HUES6 (cell line): ENCODE measurements around the gene PFKP.

Source experiments
- H3K27ac ChIP-seq: 2 replicates; pipeline ENCODE4 v1.7.0; 2013; ENCODE audit warnings: low read depth, mild to moderate bottlenecking, low read length, inconsistent platforms
- H3K27me3 ChIP-seq: 2 replicates; pipeline ENCODE4 v1.6.1; 2013; ENCODE audit warnings: low read length; ENCODE audit not compliant: control insufficient read depth, insufficient read depth
- H3K36me3 ChIP-seq: 2 replicates; pipeline ENCODE4 v1.6.1; 2013; ENCODE audit warnings: low read length; ENCODE audit not compliant: control insufficient read depth, insufficient read depth
- H3K4me1 ChIP-seq: 2 replicates; pipeline ENCODE4 v1.6.1; 2013; ENCODE audit warnings: low read length; ENCODE audit not compliant: control insufficient read depth, insufficient read depth
- H3K4me3 ChIP-seq: 2 replicates; pipeline ENCODE4 v1.5.1; 2013; ENCODE audit warnings: low read depth, low read length
- H3K9ac ChIP-seq: one replicate; pipeline ENCODE4 v1.6.1; 2013; ENCODE audit warnings: mild to moderate bottlenecking, low read length
- H3K9me3 ChIP-seq: 2 replicates; pipeline ENCODE4 v1.6.1; 2013; ENCODE audit warnings: low read depth, low read length; ENCODE audit not compliant: control insufficient read depth, insufficient read depth

PFKP gene

DNA sequence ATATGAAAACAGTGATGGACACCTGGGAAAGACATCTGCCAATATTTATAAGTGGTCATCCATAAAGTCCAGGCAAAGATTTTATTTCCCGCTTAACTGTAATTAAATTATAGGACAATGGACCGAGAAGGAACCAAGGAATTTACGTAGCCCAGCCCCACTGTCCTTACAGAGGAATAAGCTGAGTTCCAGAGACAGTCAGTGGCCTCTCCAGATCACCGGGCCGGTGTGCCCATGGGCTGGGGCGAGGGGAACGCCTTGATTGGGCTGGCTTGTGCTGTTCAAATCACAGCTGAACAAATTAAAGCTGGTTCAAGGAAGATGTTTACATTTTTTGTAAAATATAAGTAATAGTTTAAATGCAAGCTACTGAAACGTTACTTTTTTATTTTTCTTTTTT is 40.7 kb downstream of the PFKP start:
- peaks cover 5% of the 10 kb centered on the region for H3K4me1 ChIP-seq
- H3K4me3 ChIP-seq: no peak overlapping the region
- H3K9ac ChIP-seq: no peak overlapping the region
- H3K27ac ChIP-seq: no peak overlapping the region
- H3K27me3 ChIP-seq: no peaks in the 10 kb centered on the region
- H3K9me3 ChIP-seq: no peaks in the 10 kb centered on the region
- peaks cover 90% of the 10 kb centered on the region for H3K36me3 ChIP-seq

DNA sequence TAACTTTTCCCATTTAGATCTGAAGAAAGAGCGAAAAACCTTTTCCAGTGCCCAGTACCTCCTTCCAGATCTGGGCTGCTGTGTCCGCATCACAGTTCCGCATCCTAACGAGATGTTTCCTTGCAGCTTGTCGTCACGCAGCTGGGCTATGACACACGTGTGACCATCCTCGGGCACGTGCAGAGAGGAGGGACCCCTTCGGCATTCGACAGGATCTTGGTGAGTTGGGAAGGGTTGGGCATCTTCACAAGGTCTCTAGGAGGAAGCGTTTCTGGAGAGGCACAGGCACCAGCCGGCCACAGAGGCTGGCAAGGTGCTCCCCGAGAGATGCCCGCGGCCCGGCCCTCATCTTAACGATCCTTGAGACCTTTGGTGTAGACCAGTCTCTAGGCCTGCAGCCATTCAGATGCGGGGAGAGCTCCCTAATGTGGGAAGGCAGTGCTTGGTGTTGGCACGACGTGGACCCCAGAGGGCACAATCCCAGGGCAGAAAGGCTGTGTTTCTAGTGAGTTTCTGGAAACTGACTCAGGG is 41.3 kb downstream of the PFKP start:
- no peak overlapping the region for H3K9ac ChIP-seq

DNA sequence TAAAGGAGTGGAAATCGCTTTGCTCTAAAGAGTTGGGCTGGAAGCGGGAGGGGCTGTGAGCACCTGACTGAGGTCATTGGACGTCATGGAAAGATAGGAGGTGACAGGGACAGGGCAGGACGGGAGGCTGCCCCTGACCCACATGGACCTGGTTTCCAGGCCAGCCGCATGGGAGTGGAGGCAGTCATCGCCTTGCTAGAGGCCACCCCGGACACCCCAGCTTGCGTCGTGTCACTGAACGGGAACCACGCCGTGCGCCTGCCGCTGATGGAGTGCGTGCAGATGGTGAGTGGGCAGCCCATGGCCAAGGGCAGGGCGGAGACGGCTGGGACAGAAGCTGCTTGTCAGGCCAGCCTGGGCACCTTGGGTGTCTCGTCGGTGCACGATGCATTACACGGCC is 41.8 kb downstream of the PFKP start:
- Histone ChIP-seq H3K4me3 (no peak overlapping the region), H3K36me3 (peaks cover 88% of the 10 kb centered on the region), H3K4me1 (no peaks in the 10 kb centered on the region), H3K9me3 (no peaks in the 10 kb centered on the region), H3K27ac (no peak overlapping the region), H3K9ac (no peak overlapping the region), H3K27me3 (no peaks in the 10 kb centered on the region)

More for the DNA sequence above, 41.3 kb downstream of the PFKP start:
- no peak overlapping the region for H3K4me3 ChIP-seq
- peaks cover 90% of the 10 kb centered on the region for H3K36me3 ChIP-seq
- H3K27ac ChIP-seq: no peak overlapping the region
- no peaks in the 10 kb centered on the region for H3K4me1 ChIP-seq
- no peaks in the 10 kb centered on the region for H3K9me3 ChIP-seq
- no peaks in the 10 kb centered on the region for H3K27me3 ChIP-seq

DNA sequence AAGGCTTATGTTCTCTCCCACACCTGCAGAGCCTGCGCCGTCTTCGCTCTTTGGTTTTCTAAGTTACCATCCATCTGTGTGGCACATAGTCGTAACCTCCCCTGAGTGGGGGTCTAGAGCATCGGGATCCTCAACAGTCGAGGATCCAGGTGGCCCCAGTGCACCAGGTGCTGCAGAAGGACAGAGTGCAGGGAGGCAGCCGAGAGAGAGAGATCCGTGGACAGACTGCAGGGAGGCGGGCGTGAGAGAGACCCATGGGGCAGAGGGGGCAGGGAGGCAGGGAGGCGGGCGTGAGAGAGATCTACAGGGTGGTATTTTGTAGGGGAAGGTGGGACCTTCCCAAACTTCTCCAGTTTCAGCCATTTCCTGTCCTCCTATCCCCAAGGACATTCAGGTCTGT is 42.3 kb downstream of the PFKP start:
- H3K36me3 ChIP-seq: peaks cover 88% of the 10 kb centered on the region
- no peak overlapping the region for H3K27ac ChIP-seq
- no peak overlapping the region for H3K9ac ChIP-seq
- H3K4me3 ChIP-seq: no peak overlapping the region
- no peaks in the 10 kb centered on the region for H3K9me3 ChIP-seq
- no peaks in the 10 kb centered on the region for H3K4me1 ChIP-seq
- no peaks in the 10 kb centered on the region for H3K27me3 ChIP-seq

DNA sequence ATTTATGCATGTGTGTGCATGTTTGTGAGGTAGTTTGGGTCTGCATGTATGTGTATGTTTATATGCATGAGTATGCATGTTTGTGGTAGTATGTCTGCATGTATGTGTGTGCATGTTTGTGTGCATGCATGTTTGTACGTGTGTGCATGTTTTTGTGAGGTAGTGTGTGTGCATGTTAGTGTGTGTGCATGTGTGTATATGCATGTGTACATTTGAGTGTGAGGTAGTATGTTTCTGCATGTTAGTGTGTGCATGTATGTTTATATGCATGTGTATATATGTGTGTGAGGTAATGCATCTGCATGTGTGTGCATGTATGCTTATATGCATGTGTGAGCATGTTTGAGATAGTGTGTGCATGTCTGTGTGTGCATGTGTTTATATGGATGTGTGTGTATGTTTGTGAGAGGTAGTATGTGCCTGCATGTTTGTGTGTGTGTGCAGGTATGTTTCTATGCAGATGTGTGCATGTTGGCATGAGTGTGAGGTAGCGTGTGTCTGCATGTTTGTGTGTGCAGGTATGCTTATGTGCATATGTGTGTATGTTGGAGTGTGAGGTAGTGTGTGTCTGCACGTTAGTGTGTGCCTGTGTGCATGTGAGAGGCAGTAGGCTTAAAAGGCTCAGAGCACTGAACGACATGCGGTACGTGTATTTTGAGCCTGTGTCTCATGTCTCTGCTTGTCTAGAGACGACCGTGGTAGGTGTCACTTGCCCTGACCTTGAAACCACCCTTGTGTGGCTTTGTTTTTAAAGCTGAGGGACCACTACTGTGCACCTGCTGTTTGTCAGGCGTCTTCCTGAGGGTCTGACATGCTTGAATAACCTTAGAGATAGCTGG is 43.7 kb downstream of the PFKP start:
- no peaks in the 10 kb centered on the region for H3K4me1 ChIP-seq
- no peak overlapping the region for H3K4me3 ChIP-seq
- H3K27ac ChIP-seq: no peak overlapping the region
- no peak overlapping the region for H3K9ac ChIP-seq
- H3K36me3 ChIP-seq: peaks cover 86% of the 10 kb centered on the region
- H3K9me3 ChIP-seq: no peaks in the 10 kb centered on the region
- no peaks in the 10 kb centered on the region for H3K27me3 ChIP-seq

DNA sequence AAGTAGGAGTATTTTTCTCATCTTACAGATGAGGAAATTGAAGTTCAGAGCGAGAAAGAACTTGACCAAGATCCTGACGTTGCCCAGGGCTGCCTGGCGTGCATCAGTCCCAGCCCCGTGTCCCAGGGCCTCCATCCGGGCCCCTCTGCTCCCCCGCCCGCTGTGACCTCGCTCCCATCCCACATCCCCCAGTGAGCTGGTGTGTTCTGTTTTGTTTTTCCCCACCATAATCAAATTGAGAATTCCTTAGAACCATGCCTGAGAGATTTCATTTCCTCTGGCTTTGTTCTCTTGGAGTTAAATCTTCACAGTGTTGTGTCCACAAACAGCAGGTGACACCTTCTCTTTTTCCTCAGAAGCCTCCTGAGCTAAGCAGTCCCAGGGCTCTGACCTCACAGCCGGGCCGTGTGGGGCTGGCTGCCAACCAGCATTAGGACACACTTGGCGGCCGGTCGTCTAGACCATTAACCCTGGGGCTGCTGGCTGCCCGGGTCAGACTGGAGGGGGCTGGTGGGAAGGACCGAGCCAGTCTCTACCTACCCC is 44.3 kb downstream of the PFKP start:
- Histone ChIP-seq H3K27me3 (no peaks in the 10 kb centered on the region), H3K9ac (no peak overlapping the region), H3K9me3 (no peaks in the 10 kb centered on the region), H3K27ac (no peak overlapping the region), H3K4me1 (no peaks in the 10 kb centered on the region), H3K4me3 (no peak overlapping the region), H3K36me3 (peaks cover 93% of the 10 kb centered on the region)

DNA sequence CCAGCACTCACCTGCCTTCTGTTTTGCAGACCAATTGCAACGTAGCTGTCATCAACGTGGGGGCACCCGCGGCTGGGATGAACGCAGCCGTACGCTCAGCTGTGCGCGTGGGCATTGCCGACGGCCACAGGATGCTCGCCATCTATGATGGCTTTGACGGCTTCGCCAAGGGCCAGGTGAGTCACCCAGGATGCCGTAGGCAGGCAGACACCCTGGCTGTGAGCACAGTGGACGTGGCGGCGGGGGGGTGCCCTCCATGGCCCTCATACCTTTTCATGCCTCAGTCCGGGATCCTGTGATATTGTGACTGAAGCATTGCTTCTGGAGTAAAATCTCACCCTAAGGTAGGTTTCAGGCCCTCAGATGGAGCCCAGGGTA is 46.0 kb downstream of the PFKP start:
- H3K27ac ChIP-seq: no peak overlapping the region
- H3K27me3 ChIP-seq: no peaks in the 10 kb centered on the region
- H3K9me3 ChIP-seq: no peaks in the 10 kb centered on the region
- no peak overlapping the region for H3K9ac ChIP-seq
- H3K36me3 ChIP-seq: peaks cover 92% of the 10 kb centered on the region
- no peaks in the 10 kb centered on the region for H3K4me1 ChIP-seq
- no peak overlapping the region for H3K4me3 ChIP-seq

DNA sequence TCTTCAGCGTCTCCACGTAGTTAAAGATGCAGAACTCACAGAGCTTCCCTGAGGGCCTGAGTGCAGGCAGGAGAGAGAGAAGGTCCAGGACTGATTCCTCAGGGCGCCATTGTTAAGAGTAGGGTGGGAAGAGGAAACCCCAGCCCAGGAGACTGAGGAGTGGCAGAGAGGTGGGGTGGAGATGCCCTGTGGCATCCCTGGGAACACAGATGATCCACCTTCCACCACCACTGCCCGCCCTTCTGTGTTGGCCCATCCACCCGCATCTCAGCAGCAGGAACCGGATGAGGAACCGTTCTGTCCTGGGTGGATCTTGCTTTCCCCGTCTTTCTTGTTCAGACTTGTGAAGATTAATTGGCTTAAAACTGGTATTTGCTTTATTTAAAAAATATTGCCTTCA is 48.3 kb downstream of the PFKP start:
- H3K9ac ChIP-seq: no peak overlapping the region
- no peak overlapping the region for H3K4me3 ChIP-seq
- H3K4me1 ChIP-seq: no peaks in the 10 kb centered on the region
- no peak overlapping the region for H3K27ac ChIP-seq
- H3K27me3 ChIP-seq: no peaks in the 10 kb centered on the region
- H3K9me3 ChIP-seq: no peaks in the 10 kb centered on the region
- peaks cover 90% of the 10 kb centered on the region for H3K36me3 ChIP-seq

DNA sequence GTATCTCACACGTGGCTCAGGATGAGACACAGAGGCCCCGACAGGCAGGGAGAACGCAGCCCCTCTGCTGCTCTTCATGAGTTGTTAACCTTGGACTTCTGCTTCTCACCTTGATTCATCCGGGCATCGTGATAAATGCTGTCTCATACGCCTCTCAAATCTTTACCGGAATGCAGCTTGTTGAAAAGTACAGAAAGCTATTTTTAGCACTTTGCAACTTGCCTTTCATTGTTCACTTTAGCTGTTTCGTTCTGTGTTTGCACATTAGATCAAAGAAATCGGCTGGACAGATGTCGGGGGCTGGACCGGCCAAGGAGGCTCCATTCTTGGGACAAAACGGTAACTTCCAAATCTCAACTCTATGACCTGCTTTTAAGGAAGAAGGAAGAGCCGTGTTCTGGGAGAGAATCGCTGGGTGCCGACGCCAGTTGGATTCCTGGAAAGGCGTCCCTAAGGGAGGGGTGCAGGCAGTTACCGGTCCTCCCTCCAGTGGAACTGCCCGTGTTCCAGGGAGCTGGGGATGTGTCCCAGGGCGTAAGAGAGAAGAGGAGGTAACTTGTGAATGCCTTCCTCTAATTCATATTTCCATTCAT is 49.3 kb downstream of the PFKP start:
- no peak overlapping the region for H3K9ac ChIP-seq
- no peak overlapping the region for H3K4me3 ChIP-seq
- no peaks in the 10 kb centered on the region for H3K9me3 ChIP-seq
- peaks cover 88% of the 10 kb centered on the region for H3K36me3 ChIP-seq
- H3K27me3 ChIP-seq: no peaks in the 10 kb centered on the region
- no peak overlapping the region for H3K27ac ChIP-seq
- no peaks in the 10 kb centered on the region for H3K4me1 ChIP-seq

DNA sequence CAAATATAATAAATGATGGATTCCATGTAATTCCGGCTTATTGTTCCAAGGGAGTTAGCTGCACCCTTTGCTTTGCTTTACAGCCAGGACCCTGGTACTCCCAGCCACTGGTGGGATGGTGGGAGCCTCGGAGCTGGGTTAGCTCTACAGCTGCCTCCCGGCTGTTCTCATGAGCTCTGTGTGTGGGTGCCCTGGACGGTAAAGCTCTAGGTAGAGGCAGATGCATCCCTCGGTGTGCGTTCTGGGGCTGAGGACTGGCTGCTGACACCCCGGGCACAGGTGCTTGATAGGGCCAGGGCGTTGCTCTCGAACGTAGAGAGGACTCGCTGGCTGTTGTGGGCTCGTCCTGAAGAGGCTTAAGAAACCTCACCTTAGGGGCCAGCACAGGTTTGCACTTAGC is 50.1 kb downstream of the PFKP start:
- Histone ChIP-seq H3K9me3 (no peaks in the 10 kb centered on the region), H3K4me3 (no peak overlapping the region), H3K4me1 (no peaks in the 10 kb centered on the region), H3K9ac (no peak overlapping the region), H3K27me3 (no peaks in the 10 kb centered on the region), H3K27ac (no peak overlapping the region), H3K36me3 (peaks cover 86% of the 10 kb centered on the region)

DNA sequence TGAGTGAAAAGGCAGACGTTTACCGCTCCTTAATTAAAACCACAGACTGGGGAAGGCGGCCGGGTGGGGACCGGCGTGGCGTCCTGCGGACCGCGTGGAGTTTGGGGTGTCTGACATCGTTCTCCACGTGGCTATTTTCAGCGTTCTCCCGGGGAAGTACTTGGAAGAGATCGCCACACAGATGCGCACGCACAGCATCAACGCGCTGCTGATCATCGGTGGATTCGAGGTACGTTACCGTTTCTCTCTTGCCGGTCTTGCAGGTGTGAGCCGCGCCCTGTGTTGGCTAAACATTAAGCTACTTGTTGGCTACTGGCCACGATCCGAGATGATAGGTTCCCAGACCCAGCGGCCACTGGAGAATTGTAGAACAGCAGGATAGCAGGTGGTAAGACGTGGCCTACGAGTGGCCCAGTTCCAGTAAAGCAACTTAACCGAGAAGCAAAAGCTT is 51.3 kb downstream of the PFKP start:
- Histone ChIP-seq H3K4me3 (no peak overlapping the region), H3K9me3 (no peaks in the 10 kb centered on the region), H3K27me3 (no peaks in the 10 kb centered on the region), H3K27ac (no peak overlapping the region), H3K36me3 (peaks cover 86% of the 10 kb centered on the region), H3K9ac (no peak overlapping the region), H3K4me1 (no peaks in the 10 kb centered on the region)
